HG03135 (cell line): ENCODE measurements around the gene PBXIP1.
"Not testable (repeated sequence)": the region's sequence is repeated elsewhere in the genome, so short reads cannot be mapped to it uniquely, and the experiment has no call there.

Source experiments
- ATAC-seq: cut with Tn5 transposase; IDR thresholded peaks from one replicate; pipeline ENCODE4 v1.9.1; 2021; ENCODE audit warnings: mild to moderate bottlenecking, moderate library complexity; ENCODE audit not compliant: unreplicated experiment

The PBXIP1 gene

DNA sequence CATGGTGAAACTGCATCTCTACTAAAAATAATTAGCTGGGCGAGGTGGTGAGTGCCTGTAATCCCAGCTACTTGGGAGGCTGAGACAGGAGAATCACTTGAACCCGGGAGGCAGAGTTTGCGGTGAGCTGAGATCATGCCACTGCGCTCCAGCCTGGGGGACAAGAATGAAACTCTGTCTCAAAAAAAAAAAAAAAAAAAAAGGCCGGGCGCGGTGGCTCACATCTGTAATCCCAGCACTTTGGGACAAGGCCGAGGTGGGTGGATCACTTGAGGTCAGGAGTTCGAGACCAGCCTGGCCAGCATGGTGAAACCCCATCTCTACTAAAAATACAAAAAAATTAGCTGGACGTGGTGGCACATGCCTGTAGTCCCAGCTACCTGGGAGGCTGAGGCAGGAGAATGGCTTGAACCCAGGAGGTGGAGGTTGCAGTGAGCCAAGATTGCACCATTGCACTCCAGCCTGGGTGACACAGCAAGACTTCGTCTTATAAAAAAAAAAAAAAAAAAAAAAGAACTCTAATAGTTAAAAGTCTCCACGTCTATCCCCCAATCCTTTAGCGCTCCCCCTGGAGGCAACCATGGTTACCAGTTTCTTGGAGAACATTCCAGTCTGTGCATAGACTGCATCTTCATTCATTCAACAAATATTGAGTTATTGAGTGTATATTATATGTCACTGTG is 39.5 kb upstream of the PBXIP1 start:
- ATAC-seq, result not testable (repeated sequence)

DNA sequence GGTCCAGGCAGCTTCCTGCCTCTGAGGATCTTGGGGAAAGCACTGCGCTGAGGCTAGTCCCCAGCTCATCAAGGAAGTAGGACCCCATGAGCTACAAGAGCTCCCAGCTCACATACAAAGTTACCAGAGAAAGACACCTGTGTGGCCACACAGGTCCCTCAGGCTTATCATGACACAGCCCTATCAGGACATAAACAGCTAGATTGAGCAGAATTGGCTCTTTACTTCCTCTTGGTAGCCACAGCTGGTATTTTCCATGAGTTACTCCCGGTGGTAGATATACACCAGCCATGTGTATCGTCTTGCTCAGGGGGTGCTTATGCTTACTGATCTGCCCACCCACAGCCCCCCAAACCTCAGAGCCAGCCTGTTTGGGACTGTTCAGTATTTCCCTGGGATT is 38.7 kb upstream of the PBXIP1 start:
- no peak for ATAC-seq

DNA sequence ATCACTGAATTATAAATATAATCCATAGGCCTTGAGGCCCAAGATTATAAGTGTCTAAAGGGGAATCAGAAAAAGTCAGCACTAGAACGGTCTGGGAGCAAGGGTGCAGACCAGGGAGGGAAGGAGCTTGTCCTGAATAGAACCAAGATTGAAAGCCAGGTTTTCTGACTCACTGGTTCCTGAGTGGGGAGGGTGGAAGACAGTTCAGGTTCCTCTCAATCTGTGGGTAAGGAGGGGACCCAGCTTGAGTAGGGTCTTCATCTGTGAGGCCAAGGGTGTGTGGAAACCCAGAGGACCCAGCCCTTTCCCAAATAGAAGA is 38.3 kb upstream of the PBXIP1 start:
- no peak for ATAC-seq

DNA sequence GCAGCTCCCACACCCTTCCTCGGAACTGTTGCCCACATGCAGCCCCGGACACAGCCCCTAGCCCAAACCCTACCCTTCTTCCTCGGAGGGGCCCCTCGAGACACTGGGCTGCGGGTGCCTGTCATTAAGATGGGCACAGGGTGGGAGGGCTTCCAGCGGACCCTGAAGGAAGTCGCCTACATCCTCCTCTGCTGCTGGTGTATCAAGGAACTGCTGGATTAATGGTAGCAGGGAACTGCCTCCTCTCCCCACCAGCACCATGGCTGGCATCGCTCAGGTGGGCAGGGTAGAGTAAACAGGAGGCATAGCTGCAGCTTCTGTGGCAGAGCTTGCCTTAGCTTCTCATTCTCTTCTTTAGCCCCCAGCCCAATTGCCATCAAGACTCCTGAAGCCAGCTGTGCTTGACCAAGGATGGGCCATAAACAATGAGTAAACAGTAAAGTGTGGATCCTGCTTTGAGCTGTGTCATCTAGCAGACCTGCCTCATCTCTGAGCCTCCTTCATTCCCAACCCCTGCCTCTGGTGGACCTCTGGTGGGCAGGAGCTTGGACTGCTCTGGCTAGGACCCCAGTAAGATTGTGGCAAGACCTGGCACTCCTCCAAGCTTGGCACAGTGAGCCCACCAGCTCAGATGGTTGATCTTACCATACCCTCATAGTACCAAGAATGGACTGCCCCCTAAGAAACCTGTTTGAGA is 37.8 kb upstream of the PBXIP1 start, which contains the start of gene LENEP:
LENEP (plus strand) TSS at position 15 of the 697 bp plus-strand sequence; CDS start at position 37, 22 bp downstream.
- ATAC-seq, result no peak

DNA sequence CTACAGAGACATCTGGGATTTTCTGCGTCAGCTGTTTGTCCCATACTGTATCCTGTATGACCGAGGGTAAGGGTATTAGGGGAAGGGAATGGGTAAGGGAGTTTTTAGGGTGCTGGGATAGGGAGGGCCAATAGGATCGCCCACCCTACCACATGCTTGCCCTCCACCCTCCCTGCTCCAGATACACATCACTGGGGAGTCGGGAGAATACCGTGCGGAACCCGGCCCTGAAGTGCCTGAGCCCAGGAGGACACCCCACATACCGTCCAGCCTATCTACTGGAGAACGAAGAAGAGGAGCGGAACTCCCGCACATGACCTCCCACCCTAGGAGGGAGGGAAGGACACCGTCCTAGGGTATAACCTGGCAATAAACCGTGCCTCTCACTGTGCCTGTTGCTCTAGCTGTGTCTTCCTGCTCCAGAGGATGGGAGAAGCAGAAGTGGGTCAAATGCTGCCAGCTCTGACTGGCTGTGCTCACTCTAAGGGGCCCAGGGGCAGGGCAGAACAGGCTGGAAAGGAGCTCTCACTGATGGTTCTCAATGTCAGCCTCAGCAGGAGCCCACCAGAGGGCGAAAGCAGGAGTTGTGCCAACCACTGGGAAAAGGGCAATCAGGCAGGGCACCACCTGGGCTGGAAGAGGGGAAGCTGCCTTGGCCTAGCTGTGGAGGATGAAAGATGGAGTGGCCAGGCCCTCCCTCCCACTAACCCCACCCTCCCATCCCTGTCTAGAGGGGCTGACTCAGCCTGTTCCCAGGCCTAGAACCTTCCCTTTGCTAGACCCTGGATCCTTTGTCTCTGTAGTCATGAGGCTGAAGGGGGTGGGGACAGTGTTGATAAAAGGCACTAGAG is 37.0 kb upstream of the PBXIP1 start:
- ATAC-seq, result no peak

DNA sequence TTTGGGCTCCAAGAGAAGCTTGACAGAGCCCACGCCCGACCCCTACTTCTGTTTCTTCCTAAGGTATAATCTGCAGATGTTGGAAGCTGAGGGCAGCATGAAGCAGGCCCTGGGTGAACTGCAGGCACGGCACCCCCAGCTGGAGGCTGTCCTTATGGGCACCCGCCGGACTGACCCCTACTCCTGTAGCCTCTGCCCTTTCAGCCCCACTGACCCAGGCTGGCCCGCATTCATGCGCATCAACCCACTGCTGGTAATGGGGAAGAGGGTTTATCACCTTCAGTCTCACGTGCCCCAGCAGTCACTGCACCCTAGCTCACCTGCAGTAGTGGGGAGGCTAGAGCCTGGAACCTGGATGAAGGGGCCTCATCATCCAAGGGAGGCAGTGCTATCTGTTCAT is 34.4 kb upstream of the PBXIP1 start:
- no peak for ATAC-seq

DNA sequence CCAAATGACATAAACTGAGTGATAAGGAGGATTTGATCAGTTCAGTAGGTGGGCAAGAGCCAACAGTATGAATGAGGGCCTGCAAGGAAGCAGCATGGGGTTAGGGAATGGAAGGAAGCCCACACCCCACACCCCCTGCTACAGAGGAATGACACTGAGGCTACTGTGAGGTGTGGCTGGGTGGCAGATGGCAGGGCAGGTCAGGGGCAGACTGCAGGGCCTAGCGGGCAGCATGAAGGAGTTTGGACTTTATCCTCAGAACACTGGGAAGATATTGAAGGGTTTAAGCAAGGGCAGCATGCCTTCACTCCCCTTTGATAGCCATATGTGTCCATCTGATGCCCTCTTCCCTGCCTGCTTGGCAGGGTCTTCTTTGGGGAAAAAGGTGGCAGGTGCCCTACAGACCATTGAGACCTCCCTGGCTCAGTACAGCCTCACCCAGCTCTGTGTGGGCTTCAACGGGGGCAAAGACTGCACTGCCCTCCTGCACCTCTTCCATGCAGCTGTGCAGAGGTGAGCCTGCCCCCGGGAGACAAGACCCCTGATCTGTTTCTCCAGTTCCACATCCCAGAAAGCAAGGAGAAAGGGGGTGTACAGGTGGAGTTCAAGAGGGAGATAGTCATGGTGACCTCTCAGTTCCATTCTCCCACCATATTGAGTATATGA is 33.4 kb upstream of the PBXIP1 start:
- no peak for ATAC-seq

DNA sequence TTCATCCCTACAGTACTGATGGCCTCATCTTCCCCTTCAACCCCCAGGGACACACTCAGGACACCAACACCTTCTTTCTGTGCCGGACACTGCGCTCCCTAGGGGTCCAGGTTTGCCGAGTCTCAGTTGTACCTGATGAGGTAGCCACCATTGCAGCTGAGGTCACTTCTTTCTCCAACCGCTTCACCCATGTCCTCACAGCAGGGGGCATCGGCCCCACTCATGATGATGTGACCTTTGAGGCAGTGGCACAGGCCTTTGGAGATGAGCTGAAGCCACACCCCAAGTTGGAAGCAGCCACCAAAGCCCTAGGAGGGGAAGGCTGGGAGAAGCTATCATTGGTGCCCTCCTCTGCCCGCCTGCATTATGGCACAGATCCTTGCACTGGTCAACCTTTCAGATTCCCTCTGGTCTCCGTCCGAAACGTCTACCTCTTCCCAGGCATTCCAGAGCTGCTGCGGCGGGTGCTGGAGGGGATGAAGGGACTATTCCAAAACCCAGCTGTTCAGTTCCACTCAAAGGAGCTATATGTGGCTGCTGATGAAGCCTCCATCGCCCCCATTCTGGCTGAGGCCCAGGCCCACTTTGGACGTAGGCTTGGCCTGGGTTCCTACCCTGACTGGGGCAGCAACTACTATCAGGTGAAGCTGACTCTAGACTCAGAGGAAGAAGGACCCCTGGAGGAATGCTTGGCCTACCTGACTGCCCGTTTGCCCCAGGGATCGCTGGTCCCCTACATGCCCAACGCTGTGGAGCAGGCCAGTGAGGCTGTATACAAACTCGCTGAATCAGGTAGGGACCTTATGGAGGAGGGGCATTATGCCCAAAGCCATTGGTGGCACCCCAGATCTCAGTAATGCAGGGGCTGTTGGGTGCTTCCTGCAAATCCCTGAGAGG is 32.4 kb upstream of the PBXIP1 start:
- ATAC-seq, result no peak

DNA sequence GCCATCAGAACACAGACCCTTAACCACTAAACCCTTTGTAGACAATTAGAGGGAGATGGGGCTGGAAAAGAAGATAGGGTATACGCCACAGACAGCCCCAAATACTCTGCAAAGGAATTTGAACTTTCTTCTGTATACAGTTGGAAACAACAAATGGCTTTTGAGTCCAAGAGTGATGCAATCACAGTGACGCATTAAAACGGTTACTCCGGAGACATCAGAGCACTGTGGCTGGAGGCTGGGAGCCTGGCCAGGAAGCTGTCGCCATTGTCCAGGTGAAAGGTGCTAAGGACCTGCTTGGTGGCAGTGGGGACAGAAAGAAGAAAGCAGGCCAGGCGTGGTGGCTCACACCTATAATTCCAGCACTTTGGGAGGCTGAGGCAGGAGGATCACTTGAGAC is 31.4 kb upstream of the PBXIP1 start:
- ATAC-seq, result no peak

DNA sequence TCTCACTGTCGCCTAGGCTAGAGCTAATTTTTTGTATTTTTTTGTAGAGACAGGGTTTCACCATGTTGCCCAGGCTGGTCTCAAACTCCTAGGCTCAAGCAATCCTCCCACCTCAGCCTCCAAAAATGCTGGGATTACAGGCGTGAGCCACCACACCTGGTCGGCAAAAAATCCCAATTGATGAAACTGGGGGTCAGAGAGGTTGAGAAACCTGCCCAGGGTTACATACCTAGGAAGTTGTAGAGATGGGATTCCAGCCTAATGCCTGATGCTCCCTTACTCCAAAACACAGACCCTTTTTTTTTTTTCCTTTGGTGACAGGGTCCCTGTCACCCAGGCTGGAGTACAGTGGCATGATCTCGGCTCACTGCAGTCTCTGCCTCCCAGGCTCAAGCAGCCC is 30.8 kb upstream of the PBXIP1 start:
- not testable (repeated sequence) for ATAC-seq

DNA sequence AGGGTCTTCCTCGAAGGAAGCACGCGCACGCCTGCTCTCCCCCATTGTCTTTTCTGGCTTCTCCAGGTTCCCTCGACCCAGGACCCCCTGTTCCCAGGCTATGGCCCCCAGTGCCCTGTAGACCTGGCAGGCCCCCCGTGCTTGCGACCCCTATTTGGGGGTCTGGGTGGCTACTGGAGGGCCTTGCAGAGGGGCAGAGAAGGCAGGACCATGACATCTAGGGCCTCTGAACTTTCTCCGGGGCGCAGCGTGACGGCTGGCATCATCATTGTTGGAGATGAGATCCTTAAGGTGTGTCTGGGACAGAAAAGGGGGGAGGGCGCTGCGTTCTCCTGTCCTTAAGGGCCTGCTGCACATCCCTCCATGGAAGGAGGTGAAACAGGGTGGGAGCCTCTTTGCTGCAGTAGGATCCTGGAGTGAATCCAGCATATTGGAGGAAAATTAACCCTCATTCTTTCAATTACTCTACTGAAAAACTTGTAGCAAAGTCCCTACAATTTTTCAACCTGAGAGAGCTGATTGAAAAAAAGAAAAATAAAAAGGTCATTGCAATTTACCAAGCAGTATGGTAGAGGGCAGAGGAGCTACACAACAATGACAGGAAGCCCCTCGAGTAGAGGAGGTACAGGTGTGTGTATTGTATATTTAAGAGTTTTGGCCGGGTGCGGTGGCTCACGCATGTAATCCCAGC is 28.0 kb upstream of the PBXIP1 start:
- no peak for ATAC-seq

DNA sequence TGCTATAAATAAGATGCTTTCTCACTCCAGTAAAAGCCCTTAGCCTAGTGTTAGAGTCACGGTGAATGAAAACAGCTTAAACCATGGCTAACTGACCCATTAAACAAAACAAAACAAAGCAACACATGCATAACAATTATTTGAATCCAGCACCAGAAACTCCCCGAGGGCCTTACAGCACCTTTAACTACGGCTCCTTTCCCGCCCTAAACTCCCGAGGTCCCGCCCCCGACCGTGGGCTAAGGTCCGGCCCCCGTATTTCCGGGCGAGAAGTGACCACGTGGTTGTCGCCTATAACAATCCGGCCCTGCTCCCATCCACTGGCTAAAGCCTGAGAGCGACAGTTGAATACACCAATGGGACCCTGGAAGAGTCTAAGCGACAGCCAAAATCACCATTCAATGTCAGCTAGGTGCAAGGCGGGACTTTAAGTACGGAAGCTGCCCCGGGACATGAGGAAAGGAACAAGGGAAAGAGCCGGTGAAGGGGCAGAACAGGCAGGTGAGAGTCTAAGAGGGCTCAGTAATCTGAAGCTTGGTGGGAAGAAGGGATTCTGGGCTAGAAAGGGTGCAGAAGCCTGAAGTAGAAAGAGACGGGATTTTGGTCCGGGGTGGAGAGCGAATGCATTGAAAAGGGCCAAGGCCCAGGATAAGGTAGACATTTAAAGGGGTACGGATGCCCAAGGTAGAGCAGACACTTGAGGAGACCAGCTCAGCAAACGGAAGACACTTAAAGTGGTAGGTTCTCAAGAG is 27.2 kb upstream of the PBXIP1 start, which contains the start of gene FLAD1:
FLAD1 (plus strand) TSS at position 448 of the 752 bp plus-strand sequence. CDS start 351 bp downstream, outside the sequence.
- peak; percentile 97 for ATAC-seq

DNA sequence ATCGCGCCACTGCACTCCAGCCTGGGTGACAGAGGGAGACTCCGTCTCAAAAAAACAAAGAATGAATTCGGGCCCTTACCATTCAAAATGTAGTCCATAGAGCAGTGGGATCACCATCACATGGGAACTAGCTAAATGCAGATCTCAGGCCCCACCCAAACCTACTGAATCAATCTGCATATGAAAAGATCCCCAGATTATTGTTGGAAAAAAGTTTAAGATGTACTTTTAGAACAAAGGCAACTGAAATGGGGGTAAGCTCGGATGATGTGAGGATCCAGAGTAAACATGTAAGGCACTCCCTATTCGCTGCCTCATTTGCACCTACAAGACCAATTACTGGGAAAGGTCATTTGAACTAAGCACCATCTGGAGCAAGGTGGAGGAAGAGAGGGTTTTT is 26.4 kb upstream of the PBXIP1 start:
- no peak for ATAC-seq

DNA sequence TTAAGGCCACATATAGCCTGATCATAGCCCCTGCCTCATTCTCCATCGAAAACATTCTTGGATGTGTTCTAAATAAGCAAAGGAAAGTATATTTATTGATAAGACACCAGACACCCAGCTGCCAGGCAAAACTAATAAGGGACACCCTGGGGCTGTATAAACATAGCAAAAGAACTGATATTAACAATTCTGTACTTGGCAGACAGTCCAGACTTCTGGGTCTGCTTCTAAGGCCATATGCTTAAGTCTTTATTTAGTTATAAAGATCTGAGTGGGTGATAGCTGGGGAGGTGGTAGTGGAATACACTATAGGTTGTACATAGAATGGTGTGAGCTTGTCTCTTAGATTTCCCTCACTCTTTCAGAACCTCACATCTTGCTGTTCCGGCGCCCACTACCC is 22.5 kb upstream of the PBXIP1 start:
- no peak for ATAC-seq

DNA sequence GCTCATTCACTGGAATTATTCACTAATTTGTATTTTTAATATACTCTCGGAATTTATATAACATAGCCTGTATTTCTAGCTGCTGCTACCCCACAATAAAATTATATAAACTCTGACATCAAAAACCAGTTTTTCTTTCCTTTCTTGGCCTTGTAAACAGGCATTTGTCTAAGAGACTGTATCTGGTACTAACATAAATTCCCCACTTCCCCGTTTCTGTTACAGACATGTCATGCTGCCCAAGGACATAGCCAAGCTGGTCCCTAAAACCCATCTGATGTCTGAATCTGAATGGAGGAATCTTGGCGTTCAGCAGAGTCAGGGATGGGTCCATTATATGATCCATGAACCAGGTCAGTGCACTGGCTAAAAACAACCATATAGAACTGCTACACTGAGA is 21.9 kb upstream of the PBXIP1 start:
- not testable (repeated sequence) for ATAC-seq

DNA sequence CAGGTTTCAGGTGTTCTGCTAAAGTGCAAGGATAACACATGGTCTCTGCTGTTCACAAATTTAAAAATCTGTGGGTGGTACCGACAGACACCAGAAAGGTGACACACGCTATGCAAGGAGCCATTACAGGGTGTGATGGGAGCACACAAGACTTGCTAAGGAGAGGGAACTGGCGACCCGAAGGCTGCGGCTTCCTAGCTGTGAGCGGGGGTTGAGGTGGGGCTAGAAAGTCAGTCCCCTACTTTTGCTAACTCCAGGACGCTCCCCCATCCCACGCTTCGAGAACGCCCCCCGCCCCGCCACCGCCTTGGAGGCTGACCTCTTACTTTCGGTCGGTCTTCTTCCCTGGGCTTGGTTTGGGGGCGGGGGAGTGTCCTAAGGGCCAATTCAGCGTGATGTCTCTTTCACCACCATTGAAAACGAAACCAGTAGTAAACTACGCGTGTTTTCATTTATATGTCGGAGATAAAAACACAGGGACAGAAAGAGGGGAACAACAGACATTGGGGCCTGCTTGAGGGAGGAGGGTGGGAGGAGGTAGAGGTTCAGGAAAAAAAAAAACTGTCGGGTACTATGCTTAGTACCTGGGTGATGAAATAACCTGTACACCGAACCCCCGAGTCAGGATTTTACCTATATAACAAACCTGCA is 19.6 kb upstream of the PBXIP1 start:
- no peak for ATAC-seq

DNA sequence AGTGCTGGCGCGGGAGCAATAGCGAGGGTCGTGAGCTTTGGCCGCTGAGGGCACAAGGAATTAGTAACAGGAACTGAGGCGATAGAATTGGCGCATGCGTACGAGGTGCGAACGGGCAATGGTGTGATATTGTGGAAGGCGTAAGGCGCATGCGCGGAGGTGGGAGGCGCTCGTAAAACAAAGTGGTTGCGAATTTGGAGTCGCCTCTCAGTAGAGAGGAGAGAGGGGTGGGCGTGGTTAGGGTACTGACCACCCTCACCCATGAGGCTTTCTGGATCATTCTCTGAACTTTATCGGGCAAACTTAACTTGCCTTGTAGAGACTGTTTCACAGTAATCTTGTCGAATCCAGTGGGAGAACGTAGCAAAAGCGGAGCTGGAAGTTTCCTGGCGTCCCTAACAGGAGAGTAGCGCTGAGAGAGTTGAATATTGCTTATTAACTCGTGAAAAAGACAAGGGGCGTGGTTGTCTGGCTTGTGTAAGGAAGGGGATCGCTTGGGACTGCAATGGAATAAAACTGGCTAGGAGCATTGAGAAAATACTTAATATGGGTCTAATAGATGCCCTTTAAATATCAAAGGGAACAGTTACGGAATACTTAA is 19.0 kb upstream of the PBXIP1 start:
- peak; percentile 43 for ATAC-seq
